GM10847 (cell line): ENCODE results near the gene KIF6.

Source experiments
- POLR2A ChIP-seq: IDR thresholded peaks from 2 replicates; pipeline ENCODE4 v1.6.1; 2011; ENCODE audit not compliant: insufficient read length; ENCODE audit errors: extremely low read depth

The KIF6 gene

DNA sequence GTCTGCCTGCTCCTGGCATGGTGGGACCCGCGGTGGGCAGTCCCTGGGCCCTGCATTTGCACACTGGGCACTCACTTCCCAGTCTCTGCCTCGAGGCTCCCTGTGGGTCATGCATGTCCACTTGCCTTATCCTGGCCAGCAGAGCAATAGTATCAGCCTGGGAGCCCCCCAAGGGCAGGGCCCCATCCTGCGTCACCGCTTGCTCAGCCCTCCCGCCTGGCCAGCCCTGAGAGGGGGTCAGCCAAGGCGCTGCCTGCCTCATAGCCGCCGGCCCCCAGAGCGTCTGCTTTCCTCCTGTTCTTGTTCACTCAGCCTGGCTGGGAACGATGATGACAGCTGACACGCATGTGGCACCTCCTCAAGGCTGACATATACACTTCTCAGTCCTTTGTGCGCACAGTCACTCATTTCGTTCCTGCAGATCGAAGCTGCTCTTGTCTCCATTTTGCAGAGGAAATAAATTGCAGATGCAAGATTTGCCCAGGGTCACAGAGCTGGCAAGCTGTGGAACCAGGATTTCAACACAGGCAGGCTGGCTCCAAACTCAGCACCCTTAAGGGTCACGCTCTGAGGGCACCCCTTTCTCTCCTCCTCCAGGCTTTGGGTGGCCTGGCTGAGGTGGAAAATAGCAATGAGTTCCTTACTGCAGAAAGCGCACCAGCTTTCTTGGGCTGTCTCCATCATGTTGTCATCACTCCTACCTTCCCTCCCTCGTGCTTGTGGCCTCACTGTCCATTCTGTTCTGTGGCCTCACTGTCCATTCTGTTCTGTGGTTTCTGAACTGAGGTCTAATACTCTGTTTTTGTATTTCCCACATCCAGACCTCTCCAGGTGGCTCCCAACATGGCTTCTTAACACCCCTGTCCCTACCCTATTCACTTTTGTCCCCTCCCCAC lies 428.2 kb downstream of the KIF6 start:
- no peak for TF ChIP-seq POLR2A

DNA sequence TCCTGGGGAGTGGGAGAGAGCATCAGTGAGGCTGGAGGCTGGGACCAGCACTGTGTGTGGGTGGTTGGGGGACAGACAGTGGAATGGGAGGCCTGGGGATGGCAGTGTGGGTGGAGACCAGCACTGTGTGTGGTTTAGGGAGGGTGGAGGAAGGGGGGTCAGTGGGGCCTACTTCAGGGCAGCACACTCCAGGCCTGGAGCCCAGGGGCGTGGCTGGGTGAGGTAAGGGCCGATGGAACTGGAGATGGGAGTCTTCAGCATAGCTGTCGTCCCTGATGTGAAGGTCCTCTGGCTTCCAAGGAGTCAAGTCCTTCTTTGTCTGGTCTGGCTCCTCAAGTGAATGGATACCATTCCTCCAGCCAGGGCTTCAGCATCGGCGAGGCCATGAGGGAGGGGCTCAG lies 429.6 kb downstream of the KIF6 start:
- no peak for TF ChIP-seq POLR2A

DNA sequence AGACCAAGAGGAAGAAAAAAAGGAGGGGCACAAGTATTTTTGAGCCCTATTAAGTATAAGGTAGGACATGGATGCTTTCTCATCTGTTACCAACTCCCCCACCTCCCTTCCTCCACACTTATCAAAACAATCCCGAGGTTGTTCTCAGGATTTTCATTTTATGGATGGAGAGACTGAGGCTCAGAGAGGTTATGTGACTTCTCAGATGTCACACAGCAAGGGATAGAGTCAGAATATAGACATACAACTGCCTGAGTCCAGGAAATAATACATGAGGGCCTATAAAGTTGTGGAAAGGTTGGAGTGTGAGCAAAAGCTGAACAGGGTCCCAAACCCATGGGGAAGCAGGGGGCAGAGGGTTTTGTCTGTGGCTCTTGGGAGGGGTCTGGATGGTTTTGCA lies 430.3 kb downstream of the KIF6 start:
- no peak for TF ChIP-seq POLR2A

DNA sequence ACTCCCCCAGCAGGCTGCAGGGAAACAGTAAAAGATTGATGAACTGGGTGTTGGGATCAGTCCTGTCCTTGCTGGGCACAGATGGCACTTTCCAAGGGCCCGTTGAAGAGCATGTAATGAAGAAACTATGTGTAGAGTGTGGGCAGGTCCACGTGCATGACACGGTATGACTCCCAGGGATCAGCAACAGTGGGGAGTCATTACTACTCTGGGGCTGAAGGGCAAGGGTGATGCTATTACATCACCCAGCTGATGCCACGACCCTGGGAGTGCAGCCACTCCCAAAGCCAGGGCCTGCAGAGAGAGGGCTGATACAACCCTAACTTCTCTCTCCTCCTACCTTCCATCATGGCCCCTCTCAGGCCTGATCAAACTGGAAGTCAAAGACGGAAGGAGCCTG lies 431.1 kb downstream of the KIF6 start:
- no peak for TF ChIP-seq POLR2A

DNA sequence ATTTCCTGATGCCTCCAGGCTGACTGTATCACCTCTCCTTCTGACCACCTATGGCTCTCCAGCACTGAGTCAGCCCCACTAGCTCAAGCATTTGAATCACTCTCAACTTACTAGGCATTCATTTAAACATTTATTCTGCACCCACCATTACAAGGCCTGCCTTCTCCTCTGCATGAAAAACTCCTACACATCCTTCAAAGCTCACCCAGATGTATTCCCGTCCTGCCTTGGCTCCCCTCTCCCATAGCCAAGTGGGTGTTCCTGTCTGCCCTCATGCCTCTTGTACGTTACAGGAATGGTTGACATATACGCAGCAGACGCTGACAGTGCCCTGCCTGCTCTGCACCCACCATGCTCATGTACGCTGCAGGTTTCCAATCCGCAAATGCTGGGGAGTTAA lies 432.6 kb downstream of the KIF6 start:
- no peak for TF ChIP-seq POLR2A

DNA sequence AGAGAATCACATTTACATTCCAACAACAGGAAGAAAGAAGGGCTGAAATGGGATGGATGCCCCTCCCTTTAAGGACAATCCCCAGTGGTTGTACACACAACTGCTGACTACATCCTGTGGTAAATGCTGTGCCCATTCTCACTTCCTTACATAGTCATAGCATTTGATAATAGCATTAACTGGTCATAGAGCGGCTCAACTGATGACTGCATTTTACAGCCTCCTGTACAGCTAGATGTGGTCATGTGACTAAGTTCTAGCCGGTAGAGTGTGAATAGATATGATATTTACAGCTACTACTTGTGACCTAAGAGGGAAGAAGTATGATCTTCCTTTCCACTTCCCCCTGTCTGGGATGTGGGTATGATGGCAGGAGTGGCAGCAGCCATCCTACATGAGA lies 435.7 kb downstream of the KIF6 start:
- TF ChIP-seq POLR2A = no peak

DNA sequence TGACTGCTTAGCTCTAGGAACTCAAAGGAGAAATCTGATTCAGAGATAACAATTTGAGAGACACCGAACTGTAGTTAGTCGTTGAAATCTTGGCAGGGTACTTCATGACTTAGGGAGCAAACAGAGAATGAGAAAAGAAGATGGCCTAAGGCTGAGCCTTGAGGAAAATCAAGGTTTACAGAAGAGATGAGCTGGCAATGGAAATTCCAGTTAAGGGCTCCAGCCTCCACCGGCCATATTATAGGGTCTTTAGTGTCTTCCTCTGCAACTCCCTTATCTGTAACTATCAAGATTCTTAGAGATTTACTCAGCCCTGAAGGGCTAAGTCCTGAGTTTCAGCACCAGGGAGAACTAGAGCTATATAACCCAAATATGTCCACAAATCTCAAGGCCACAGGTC lies 437.6 kb downstream of the KIF6 start:
- TF ChIP-seq POLR2A = no peak

DNA sequence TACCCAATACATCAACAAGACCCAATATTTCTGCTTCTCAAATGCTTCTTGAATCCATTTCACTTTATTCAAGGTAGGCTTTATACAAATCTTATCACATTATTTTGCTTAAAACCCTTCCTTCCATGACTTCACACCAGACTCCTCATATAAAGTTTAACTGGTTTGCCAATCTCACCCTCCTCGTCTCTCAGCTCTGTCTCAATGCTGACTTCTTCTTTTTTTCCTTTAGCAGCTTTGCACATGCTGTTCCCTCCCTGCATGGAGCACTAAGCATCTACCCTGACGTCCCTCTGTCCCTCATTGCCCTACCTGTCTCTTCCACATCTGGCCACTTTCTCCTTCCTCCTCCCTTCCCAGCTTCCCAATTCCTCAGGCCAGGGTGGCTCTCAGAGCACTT lies 442.4 kb downstream of the KIF6 start:
- TF ChIP-seq POLR2A = no peak

DNA sequence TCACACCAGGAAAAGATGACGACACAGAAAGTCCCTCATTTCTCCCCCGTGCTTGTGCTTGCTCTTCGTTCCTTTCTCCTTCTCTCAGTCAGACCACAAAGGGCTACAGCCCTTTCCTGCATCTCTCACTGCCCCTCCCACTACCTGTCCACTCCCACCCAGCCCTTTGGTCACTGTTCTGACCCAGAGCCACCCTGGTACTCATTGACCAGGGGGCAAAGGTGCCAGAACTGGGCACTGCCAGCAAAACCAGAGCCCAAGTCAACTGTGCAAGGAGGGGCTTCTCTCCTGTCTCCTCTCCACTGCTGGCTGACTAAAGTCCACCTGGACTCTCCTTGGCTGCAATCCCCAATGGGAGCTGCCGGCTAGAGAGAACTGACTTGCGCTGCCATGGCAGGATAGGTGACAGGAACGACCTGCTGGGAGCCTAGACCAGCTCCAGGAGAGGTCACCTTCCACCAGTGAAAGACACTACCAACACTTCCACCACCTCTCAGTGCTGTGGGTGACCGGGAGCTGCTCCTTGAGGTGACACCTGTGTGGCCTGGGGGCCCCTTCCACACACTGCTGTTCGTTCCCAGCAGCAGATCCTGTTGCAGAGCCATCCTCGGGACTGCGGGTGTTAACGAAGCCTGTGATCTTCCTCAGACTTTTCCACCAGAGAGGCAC lies 443.8 kb downstream of the KIF6 start:
- TF ChIP-seq POLR2A = no peak

DNA sequence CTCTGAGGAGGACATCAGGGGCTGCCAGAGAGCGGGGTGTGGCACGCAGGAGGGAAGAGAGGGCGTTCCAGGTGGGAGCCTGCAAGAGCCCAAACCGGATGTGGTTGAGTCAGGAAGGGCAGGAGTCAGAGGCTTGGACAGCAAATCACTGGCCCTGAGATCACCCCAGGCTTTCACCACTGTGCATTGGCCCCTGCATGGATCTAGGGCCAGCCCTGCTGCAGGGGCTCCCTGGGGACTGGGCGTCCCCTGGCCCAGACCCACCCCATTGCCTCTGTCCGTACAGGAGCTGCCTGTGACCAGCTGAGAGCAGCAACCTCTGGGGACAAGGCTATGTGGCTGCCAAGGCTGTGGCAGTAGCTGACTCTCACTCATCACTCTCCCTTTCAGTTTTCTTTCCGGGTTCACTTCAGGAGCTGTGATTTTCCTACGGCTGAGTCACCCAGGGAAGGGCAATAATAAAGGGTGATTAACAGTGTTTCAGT lies 444.9 kb downstream of the KIF6 start:
- TF ChIP-seq POLR2A = no peak
